Measurements from ENCODE around the gene HOXC9. TPM values are rescaled to one million over a fixed set of nuclear protein-coding genes. Genes with fewer than 3 reads are reported as not detected.

HOXC9 gene
- not detected for total RNA-seq
- long read RNA-seq = 0 reads

DNA sequence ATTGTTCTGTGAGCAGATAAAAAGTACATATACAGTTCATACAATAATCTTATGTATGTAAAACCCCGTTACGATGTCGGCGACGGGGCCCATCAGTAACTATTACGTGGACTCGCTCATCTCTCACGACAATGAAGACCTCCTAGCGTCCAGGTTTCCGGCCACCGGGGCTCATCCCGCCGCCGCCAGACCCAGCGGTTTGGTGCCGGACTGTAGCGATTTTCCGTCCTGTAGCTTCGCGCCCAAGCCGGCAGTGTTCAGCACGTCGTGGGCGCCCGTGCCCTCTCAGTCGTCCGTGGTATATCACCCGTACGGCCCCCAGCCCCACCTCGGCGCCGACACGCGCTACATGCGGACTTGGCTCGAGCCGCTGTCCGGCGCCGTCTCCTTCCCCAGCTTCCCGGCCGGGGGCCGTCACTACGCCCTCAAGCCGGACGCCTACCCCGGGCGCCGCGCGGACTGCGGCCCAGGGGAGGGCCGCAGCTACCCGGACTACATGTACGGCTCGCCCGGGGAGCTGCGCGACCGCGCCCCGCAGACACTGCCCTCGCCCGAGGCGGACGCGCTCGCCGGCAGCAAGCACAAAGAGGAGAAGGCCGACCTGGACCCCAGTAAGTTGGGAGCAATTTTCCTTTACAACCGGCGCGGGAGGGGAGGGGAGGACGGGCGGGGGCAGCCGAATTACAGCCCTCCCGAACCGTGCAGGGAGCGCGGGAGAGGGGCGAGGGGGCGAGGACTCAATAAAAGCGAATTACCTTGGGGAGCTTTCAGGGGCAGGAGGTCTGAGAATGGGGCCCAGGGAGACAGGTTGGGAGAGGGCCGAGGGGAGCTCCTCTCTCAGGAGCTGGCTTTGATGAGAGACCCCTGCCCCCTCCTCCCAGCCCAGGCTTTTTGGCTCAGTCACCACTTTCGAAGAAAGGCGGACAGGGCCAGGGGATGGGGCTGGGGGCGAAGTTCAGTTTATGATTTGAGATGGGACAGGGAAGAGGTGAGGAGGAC, at the start of gene HOXC9:
Gene HOXC9, plus strand, starts transcription at position 46 of the 999 bp plus-strand sequence. Its CDS starts 28 bp downstream, at position 74.
- intact Hi-C loops (cut with DNase I) = loop anchor here (10.0 kb wide), 1 partner anchor 364 kb away; the partner anchor contains the start of gene GPR84
- DNase-seq (ENCODE audit: missing footprints) (peak; percentile 52), ATAC-seq (no peak)

DNA sequence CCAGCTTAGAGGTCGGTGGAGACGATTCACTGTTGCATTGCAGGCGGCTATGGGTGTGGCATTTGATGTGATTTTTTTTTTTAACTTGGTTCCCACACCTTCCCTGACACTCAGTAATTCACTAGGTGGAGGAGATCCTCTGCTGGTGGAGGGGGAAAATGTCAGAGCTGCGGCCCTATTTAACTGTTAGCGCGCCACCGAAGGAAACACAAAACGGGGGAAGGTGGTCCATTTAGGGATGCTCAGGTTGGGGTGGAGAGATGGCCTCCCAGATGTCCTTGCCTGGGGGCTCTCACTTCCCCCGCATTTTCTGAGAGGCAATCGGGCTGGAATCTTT, 49.6 kb upstream of the HOXC9 start:
- ATAC-seq (no peak), DNase-seq (ENCODE audit: missing footprints) (no peak)

DNA sequence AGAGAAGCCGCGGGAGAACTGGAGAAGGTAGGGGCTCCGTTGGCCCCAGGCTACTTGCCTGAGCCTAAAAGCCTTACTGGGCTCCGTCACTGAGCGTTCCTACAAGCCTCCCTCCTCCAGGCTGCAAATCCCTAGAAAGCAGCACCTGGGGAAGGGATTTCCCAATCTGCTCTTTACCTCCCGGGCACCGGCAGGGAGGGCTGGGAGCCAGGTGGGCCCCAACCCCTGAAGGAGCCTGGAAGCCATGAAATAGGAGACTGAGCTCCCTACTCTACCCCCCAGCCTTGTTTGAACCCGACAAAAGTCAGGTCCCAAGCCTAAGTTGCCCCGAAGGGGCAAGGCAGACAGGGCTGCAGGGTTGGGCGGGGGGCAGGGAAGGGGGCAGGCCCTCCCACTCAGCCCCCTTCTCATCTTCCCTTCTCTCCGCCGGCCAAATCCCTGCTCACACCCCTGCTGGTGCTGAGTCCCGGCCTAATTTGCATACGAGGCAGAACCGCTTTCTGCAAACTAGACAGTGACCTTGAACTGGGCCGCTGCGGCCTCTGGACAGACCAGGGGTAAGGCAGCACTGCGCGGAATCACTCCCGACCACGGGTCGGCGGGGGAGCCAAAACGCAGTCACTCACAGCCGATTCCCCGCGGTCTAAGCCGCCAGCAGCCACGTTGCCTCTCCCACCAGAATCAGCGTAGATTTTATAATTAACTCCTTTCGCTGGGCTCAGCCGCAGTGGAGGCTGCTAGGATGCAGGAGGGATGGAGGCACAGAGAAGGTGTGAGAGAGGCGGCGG, 49.0 kb upstream of the HOXC9 start:
- intact Hi-C loops (cut with DNase I) = no loop called here
- ATAC-seq (no peak), DNase-seq (ENCODE audit: missing footprints) (no peak)

More for the DNA sequence above, 49.6 kb upstream of the HOXC9 start:
- intact Hi-C loops (cut with DNase I) = no loop called here

DNA sequence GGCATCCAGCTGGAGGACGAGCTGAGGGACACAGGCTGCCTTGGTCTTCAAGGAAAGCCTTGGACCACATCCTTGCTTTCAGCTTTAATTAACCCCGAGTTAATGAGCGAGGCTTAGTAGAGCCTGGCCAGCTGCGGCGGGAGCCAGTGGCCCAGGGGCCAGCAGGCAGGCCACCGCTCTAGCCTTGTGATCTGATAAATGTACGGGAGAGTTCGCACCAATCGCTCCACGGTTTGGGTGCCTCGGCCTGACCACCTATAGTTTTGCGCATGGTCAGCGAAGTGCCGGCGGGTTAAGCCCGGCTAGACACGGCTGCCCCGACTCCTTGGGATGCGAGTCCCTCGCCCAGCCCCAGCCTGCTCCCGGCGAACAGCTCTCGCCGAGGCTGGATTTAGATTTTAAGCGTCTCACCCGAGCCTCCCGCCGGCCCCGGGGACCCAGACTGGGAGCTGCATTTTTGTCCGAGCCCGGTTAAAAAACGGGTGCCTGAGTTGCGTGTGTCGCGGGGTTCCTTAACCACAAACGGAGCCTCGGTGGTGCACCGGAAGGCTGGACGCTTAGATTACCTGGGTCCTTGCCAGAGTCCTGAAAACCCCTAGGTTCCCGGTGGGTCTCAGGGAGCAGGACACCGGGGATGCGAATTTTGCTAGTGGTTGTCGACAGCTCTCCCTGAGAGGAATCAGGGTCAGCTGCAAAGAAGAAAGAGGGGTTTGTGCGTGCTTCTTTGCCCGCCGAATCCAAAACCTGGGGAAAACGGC, 48.2 kb upstream of the HOXC9 start:
- no peak for DNase-seq (ENCODE audit: missing footprints)
- intact Hi-C loops (cut with DNase I) = no loop called here
- no peak for ATAC-seq

DNA sequence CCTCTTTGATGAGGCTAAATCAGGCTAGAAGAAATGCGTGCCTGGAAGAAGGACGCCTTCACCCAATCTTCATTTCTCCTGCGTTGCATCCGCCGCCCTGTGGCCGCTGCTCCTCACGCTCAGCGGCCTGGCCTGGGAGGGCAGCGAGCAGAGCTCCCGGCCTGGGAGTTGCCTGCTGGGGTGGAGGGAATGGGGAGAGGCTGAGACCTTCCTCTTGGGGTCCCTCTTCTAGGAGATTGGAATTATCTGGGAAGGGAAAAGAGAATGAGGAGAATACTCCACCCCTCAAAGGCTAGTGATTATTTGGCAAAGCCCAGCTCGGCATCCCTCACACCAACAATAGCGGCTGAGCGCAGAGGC, 47.6 kb upstream of the HOXC9 start:
- DNase-seq (ENCODE audit: missing footprints) (no peak), ATAC-seq (no peak)
- intact Hi-C loops (cut with DNase I) = no loop called here

DNA sequence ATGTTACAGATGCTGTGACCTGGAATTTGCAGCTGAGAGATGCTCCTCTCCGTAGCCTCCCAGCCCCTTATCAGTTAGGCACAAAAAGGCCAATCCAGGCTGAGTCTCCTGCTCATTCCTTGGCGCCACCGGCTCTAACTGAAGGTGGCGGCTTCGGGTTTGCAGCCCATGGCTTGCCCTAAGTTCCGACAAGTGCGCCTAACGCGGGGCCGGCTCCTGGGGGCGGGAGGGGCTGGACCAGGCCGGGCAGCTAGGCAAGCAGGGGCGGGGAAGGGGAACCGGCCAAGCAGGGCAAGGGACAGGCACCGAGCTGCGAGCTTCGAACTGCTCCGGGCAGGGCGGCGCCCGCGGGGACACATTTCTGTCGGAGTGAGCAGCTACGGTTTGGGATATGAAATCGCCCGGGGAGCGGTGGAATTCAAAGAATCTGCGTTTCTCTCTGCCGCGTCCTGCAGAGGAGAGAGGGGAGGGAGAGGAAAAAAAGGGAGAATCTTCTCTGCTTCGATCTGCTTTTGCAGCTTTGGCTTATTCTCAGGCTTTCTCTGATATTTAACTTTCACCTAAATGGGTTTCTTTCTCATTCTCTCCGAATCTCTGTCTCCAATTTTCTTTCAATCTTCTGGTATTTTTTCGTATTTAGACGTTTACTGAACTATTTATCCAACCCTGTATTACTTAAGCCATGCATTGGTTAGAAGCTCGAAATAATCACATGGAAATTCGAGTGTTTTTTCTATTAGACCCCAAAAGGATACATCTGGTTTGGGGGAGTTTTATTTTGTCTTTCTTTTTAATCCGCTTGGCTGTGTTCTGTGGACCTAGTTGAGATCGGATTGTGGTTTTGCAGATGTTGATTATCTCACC, 46.9 kb upstream of the HOXC9 start:
- DNase-seq (ENCODE audit: missing footprints) (no peak), ATAC-seq (no peak)
- intact Hi-C loops (cut with DNase I) = no loop called here

DNA sequence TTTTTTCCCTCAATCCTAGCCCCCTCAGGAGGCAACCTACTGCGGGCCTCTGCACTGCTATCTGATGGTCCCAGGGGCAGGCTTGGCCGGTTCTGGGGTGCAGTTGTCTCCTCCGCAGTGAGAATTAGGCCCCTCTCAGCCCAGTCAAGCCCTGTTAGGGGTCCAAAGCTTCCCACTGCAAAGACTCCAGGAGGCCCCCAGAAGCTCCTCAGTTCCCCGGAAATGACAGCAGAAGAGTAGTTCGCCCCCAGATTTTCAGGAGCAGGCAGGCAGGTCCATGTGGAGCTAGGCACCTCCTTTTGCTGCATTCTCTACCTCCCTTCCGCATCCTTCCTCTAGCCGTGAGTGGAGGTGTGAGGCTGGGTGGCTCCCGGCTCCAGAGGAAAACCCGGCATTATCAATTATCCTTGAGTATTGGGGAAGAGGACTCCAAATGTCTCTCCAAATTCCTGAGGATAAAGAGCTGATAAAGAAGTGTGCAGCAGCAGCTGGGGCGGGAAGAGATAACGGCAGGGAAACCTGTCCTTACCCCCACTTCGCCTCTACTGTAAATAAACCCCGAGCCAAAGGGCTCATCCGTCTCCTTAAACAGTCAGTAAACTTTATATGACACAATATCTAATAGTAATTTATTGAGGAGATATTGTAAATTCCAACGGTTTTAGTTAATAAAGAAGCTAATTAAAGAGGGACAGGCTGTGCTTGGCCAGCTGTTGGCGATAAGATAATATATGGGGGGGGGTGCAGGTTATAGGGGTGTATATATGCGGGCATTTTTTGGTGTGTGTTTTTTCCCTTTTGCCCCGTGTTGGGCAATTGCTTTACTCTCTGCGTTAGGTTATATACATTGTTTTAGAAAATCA, 45.9 kb upstream of the HOXC9 start:
- ATAC-seq (no peak), DNase-seq (ENCODE audit: missing footprints) (no peak)
- intact Hi-C loops (cut with DNase I) = no loop called here

DNA sequence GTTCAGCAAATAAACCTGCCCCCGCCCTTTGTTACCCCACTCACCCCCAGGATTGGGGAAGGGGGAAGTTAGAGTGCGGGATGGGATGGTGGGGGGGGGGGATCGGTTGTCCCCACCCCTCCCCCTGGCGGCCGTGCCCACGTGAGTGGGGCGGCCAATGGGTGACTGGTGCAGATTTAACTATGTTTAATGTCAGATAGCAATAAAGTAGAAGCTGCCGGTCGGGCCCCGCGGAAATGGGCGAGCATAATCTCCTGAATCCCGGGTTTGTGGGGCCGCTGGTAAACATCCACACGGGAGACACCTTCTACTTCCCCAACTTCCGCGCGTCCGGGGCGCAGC, 45.3 kb upstream of the HOXC9 start, which contains the start of gene HOXC12:
Gene HOXC12, plus strand, starts transcription at position 210 of the 342 bp plus-strand sequence. Its CDS starts 27 bp downstream, at position 237.
- ATAC-seq (no peak), DNase-seq (ENCODE audit: missing footprints) (no peak)
- intact Hi-C loops (cut with DNase I) = no loop called here

DNA sequence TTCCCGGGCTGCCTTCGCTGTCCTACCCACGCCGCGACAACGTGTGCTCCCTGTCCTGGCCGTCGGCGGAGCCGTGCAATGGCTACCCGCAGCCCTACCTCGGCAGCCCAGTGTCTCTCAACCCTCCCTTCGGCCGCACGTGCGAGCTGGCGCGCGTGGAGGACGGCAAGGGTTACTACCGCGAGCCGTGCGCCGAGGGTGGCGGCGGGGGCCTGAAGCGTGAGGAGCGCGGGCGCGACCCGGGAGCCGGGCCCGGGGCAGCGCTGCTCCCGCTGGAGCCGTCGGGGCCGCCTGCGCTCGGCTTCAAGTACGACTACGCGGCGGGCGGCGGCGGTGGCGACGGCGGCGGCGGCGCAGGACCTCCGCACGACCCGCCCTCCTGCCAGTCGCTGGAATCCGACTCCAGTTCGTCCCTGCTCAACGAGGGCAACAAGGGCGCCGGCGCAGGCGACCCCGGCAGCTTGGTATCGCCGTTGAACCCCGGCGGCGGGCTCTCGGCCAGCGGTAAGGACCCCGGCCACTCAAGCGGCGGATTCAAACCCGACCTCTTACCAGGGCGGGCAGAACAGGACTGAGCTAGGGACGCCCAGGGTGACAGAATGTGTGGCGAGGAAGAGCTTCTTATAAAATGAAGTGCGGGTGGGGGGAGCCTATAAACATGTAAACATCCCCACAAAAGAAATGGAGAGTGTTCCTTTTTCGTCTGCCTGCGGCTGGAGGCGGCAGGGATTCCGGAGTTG, 44.8 kb upstream of the HOXC9 start:
- intact Hi-C loops (cut with DNase I) = no loop called here
- DNase-seq (ENCODE audit: missing footprints) = no peak
- no peak for ATAC-seq

DNA sequence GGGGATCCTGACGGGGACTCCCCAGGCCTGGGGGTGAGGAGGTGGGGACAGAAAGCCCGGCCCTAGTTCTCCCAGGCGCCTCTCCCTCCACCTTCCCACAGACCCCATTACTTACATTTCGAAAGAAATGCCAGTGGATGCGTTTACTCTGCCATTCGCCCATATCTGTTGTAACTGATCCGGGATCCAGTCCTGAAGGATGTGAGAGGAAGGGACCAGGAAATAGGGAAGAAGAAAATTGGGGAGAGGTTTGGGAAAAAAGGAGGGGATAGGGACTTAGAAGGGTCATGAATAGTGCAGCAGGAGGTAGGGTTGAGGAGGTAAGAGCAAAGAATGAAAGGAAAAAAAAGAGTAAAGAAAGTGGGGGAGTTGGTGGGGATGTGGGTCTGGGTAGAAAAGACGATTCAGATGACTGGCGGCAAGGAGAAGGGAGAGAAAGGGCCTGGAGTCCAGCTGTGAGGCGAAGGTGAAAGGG, 44.1 kb upstream of the HOXC9 start:
- DNase-seq (ENCODE audit: missing footprints) (no peak), ATAC-seq (no peak)
- intact Hi-C loops (cut with DNase I) = no loop called here

DNA sequence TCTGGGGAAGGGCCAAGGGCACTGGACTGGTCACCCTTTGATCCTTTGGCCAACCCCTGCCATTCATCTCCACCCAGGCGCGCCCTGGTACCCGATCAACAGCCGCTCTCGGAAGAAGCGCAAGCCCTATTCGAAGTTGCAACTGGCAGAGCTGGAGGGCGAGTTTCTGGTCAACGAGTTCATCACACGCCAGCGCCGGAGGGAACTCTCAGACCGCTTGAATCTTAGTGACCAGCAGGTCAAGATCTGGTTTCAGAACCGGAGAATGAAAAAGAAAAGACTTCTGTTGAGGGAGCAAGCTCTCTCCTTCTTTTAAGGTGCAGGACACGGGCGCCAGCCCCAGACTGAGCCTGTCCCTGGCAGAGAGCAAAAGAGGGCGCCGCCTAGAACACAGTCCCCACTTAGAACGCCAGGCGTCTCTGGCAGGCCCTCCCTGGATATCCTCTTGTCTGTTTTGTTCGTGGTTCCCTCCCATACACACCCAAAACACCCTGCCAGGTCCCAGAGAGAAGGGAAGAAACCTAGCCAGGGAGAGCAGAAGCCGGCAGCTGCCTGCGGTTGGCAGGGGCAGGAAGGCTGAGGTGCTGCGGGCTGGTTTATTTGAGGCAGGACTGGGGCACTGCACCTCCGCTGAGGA, 43.6 kb upstream of the HOXC9 start:
- ATAC-seq = no peak
- intact Hi-C loops (cut with DNase I) = no loop called here
- DNase-seq (ENCODE audit: missing footprints) = no peak

DNA sequence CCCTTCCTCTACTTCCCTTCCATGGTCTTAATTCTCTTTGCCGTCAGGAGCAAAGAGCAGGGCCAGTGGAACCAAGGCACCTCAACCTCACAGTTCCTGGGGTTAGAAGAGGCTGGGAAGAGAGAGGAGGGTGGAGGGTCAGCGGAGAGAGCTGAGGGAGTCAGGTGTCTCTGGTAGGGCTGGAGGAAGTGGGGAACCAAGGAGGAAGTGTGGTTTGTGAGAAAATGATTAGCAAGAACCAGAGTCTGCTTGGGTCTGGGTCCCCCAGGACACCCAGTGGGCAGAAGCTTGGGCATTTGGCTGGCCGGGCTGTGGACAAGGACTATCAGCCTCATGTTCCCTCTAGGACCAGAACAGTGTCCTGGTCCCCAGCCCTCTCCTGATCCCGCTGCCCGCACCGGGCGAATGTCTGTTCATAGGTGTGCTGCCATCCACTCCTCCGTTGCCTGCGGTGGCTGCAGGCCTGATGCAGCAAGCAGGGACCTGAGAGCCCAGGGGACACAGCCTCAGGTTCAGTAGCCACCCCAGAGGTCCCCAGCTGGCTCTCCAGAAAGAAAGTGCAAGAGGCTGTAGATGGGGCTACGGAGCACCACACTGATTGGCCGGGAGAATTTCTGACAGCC, 42.9 kb upstream of the HOXC9 start:
- DNase-seq (ENCODE audit: missing footprints) = no peak
- no peak for ATAC-seq
- intact Hi-C loops (cut with DNase I) = no loop called here

DNA sequence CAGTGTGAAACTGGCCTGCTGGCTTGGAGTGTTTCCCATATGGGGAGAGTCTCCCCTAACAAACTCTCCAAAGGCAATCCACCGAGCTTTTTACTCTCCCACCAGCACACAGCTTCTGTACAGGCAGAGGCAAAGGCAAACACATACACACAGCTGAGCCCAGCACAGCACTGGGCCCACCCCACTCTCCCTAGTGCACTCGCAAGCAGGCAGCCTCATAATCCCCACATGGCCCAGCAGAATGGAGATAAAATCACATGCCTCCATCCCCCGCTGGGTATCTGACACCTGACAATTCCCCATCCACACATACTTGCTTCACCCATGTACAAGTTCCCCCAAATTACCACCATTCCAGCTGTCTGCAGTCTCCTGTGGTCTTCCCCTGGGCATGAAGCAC, 41.8 kb upstream of the HOXC9 start:
- intact Hi-C loops (cut with DNase I) = no loop called here
- no peak for ATAC-seq
- DNase-seq (ENCODE audit: missing footprints) = no peak

DNA sequence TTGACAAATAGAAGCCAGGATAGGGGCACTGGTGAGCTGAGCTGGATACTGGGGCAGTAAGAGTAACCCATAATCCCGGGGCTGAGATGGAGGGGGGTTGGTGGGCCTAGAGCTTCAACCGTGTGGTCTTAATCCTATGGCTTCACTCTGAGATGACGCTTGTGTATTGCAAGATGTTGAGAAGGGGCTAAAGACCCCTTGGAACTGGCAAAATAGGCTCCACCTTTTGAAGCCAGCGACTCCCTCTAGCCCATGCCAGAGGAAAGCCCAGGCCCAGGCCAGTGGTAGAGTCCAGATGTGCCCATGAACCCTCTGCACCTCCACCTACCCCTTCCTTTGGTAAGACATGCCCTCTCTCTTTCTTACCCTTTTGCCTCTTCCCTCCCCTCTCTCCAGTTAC, 40.6 kb upstream of the HOXC9 start:
- intact Hi-C loops (cut with DNase I) = no loop called here
- DNase-seq (ENCODE audit: missing footprints) (no peak), ATAC-seq (no peak)

DNA sequence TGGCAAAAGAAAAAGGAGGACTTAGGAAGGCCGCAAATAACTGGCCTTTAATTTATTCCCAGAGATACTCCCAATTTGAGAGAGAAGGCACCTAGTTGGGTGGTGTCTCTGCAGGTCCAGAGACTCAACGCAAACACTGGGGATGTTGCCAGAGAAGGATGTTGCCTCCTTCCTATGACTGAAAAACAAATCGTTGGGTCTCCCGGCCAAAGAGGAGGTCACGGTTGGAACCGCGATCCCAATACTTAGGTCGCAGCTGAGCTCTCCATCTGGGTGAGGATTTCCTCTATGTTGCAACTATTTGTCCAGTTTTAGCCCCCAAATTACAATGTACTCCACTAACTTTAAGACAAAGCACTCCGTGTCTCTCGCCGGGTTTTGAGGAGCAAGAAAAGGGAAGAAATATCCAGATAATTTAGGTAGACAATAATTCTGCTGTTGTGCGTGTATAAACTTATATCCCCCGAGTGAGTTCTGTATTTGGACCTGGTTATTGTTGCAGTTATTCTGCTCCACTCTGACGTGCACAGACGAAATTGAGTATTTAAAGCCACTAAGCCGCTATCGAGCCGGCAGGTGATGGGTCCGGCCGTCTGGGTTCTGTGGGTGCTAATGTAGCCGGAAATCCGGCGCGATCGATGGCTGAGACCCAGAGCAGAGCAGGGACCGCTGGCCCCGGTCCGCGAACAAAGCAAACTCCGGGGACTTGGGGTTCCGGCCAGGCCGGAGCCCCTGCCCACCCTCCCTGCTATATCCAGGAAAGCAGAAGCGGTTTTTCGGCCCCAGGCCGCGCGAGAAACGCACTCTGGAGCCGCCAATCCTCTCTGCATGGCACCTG, 39.6 kb upstream of the HOXC9 start:
- no peak for DNase-seq (ENCODE audit: missing footprints)
- no peak for ATAC-seq

More for the DNA sequence above, 39.6 kb upstream of the HOXC9 start:
- intact Hi-C loops (cut with DNase I) = no loop called here

Measured in Right ventricle myocardium inferior (tissue), 1 donor.